ENCODE measurements around the gene VSIG10. TPM values are rescaled to one million over a fixed set of nuclear protein-coding genes. Genes with fewer than 3 reads are reported as not detected.

The VSIG10 gene
- total RNA-seq, 3 donors from 2014 or later = 3.6 to 4.3 (median 3.6) TPM

GRCh38 chr12:118126119-118126757 is 22.4 kb upstream of the VSIG10 start:
- no peaks in the 10 kb centered on the region for H3K36me3 Mint-ChIP-seq (ENCODE audit: insufficient read depth)
- no peaks in the 10 kb centered on the region for H3K27me3 Mint-ChIP-seq (ENCODE audit: low read depth)
- ATAC-seq (no peak), DNase-seq (no peak)
- H3K4me1 Mint-ChIP-seq (ENCODE audit: low read depth) = peaks cover 2% of the 10 kb centered on the region
- no peaks in the 10 kb centered on the region for H3K9me3 Mint-ChIP-seq
- no peak overlapping the region for H3K4me3 Mint-ChIP-seq

- Mint-ChIP-seq H3K4me3 (no peak overlapping the region), H3K9me3 (no peaks in the 10 kb centered on the region), H3K4me1 (ENCODE audit: low read depth) (peaks cover 4% of the 10 kb centered on the region), H3K36me3 (ENCODE audit: insufficient read depth) (no peaks in the 10 kb centered on the region), H3K27me3 (ENCODE audit: low read depth) (no peaks in the 10 kb centered on the region)
- no peak for DNase-seq
- no peak for ATAC-seq
Measured at GRCh38 chr12:118125743-118126118, 21.9 kb upstream of the VSIG10 start.

GRCh38 chr12:118124333-118124874 is 20.6 kb upstream of the VSIG10 start:
- Mint-ChIP-seq H3K9me3 (no peaks in the 10 kb centered on the region), H3K27me3 (ENCODE audit: low read depth) (no peaks in the 10 kb centered on the region), H3K36me3 (ENCODE audit: insufficient read depth) (no peaks in the 10 kb centered on the region), H3K4me1 (ENCODE audit: low read depth) (peaks cover 9% of the 10 kb centered on the region), H3K4me3 (no peak overlapping the region)
- ATAC-seq (no peak), DNase-seq (no peak)

- DNase-seq = no peak
- ATAC-seq = no peak
- Mint-ChIP-seq H3K4me3 (no peak overlapping the region), H3K9me3 (no peaks in the 10 kb centered on the region), H3K4me1 (ENCODE audit: low read depth) (peaks cover 9% of the 10 kb centered on the region), H3K27me3 (ENCODE audit: low read depth) (no peaks in the 10 kb centered on the region), H3K36me3 (ENCODE audit: insufficient read depth) (no peaks in the 10 kb centered on the region)
Measured at GRCh38 chr12:118122264-118122663, 18.5 kb upstream of the VSIG10 start.

DNA sequence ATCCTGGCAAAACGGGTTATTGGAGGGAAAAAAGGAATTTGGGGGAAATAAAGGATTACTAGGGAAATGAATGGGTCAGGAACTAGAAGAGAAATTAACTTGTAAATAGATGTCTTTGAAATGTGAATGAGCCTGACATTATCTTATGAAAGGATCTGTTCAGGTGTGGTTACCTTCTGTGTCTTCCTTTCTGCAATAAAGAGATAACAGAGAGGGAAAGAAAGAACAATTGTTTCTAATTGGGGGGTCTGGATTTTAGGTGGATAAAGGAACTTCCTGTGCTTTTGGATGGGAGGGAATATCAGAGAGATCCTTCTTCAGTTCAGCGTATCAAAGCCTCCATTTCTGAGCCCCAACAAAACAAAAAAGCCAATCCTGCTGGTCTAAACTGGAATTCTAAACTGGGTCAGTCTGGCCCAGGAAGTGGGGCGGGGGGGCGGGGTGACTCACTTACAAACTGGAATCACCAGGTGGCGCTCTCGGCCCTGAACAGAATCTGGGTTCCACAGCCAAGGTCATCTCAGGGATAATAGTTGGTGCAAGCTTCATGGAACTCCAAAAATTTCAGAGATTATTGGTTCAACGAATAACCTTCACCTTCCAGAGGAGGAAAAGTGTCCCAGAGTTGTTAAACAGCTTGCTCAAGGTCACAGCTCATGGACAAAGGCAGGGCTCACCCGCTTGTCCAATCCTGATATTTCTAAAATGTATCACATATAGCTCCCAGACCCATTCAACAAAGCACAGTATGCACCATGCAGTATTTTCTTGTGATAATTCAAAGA is 17.0 kb upstream of the VSIG10 start:
- no peak overlapping the region for H3K4me3 Mint-ChIP-seq
- no peaks in the 10 kb centered on the region for H3K36me3 Mint-ChIP-seq (ENCODE audit: insufficient read depth)
- peaks cover 9% of the 10 kb centered on the region for H3K4me1 Mint-ChIP-seq (ENCODE audit: low read depth)
- DNase-seq (peak; percentile 50), ATAC-seq (peak; percentile 71 to 74)
- H3K9me3 Mint-ChIP-seq = no peaks in the 10 kb centered on the region
- H3K27me3 Mint-ChIP-seq (ENCODE audit: low read depth) = no peaks in the 10 kb centered on the region

GRCh38 chr12:118119449-118119879 is 15.7 kb upstream of the VSIG10 start:
- Mint-ChIP-seq H3K9me3 (no peaks in the 10 kb centered on the region), H3K4me1 (ENCODE audit: low read depth) (peaks cover 9% of the 10 kb centered on the region)
- no peak for ATAC-seq

GRCh38 chr12:118109088-118109487 is 5.3 kb upstream of the VSIG10 start:
- no peaks in the 10 kb centered on the region for H3K9me3 Mint-ChIP-seq
- peaks cover 4% of the 10 kb centered on the region for H3K4me1 Mint-ChIP-seq (ENCODE audit: low read depth)
- H3K4me3 Mint-ChIP-seq = no peak overlapping the region
- DNase-seq = no peak
- peaks cover 11% of the 10 kb centered on the region for H3K27me3 Mint-ChIP-seq (ENCODE audit: low read depth)
- H3K36me3 Mint-ChIP-seq (ENCODE audit: insufficient read depth) = no peaks in the 10 kb centered on the region
- no peak for ATAC-seq

More at GRCh38 chr12:118119449-118119879, 15.7 kb upstream of the VSIG10 start:
- no peaks in the 10 kb centered on the region for H3K27me3 Mint-ChIP-seq (ENCODE audit: low read depth)
- no peaks in the 10 kb centered on the region for H3K36me3 Mint-ChIP-seq (ENCODE audit: insufficient read depth)
- DNase-seq = no peak
- H3K4me3 Mint-ChIP-seq = no peak overlapping the region

- Mint-ChIP-seq H3K4me1 (ENCODE audit: low read depth) (peaks cover 8% of the 10 kb centered on the region), H3K4me3 (no peak overlapping the region)
Measured at GRCh38 chr12:118107694-118108093, 3.9 kb upstream of the VSIG10 start.

DNA sequence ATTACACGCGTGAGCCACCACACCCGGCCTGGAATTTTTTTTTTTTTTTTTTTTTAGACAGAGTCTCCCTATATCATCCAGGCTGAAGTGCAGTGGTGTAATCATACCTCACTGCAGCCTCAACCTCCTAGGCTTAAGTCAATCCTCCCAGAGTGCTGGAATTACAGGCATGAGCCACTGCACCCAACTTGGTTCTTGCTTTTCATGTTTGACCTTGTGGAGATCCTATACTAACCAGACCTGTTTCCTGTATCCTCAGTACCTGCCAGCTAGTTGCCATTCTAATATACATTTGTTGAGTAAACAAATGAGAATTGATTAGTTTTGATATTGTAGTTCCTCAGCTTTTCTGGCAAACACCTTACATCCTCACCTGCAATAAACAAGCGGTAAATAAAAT is 3.2 kb upstream of the VSIG10 start:
- DNase-seq = no peak
- no peak for ATAC-seq
- peaks cover 8% of the 10 kb centered on the region for H3K4me1 Mint-ChIP-seq (ENCODE audit: low read depth)
- no peaks in the 10 kb centered on the region for H3K9me3 Mint-ChIP-seq
- H3K4me3 Mint-ChIP-seq = no peak overlapping the region
- H3K36me3 Mint-ChIP-seq (ENCODE audit: insufficient read depth) = no peaks in the 10 kb centered on the region
- H3K27me3 Mint-ChIP-seq (ENCODE audit: low read depth) = peaks cover 17% of the 10 kb centered on the region

More at GRCh38 chr12:118107694-118108093, 3.9 kb upstream of the VSIG10 start:
- Mint-ChIP-seq H3K36me3 (ENCODE audit: insufficient read depth) (no peaks in the 10 kb centered on the region), H3K27me3 (ENCODE audit: low read depth) (peaks cover 14% of the 10 kb centered on the region), H3K9me3 (no peaks in the 10 kb centered on the region)
- ATAC-seq (no peak), DNase-seq (no peak)

DNA sequence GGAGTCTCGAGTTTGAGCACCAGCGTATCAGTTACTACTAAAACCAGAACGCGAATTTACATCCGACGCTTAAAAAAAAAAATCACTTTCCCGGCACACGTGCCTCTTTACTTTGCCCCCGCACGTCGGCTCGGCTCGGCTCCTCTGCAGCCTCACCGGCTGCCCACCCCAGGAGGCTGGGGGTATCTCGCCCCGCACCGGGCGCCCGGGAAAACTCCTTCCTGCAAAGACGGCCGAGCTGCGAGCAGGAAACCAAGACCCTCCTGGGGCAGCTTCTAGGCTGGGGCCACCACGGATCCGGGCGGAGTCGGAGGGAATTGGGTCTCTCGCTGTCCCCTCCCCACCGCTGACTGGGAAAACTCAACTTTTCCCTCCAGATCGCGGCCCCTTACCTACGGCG is 610 bp downstream of the VSIG10 start:
- Mint-ChIP-seq H3K9me3 (no peaks in the 10 kb centered on the region), H3K4me1 (ENCODE audit: low read depth) (peaks cover 8% of the 10 kb centered on the region), H3K4me3 (peak overlapping the region; percentile 85), H3K36me3 (ENCODE audit: insufficient read depth) (no peaks in the 10 kb centered on the region), H3K27me3 (ENCODE audit: low read depth) (peaks cover 26% of the 10 kb centered on the region)
- peak; percentile 27 to 35 for ATAC-seq
- no peak for DNase-seq

- Mint-ChIP-seq H3K4me1 (ENCODE audit: low read depth) (peaks cover 8% of the 10 kb centered on the region), H3K4me3 (peak overlapping the region; percentile 85), H3K27me3 (ENCODE audit: low read depth) (peaks cover 26% of the 10 kb centered on the region), H3K36me3 (ENCODE audit: insufficient read depth) (no peaks in the 10 kb centered on the region), H3K9me3 (no peaks in the 10 kb centered on the region)
- DNase-seq (no peak), ATAC-seq (no peak)
Measured at GRCh38 chr12:118102609-118103008, 1.2 kb downstream of the VSIG10 start.

- Mint-ChIP-seq H3K9me3 (no peaks in the 10 kb centered on the region), H3K4me1 (ENCODE audit: low read depth) (peaks cover 8% of the 10 kb centered on the region), H3K27me3 (ENCODE audit: low read depth) (peaks cover 24% of the 10 kb centered on the region), H3K36me3 (ENCODE audit: insufficient read depth) (no peaks in the 10 kb centered on the region), H3K4me3 (peak overlapping the region; percentile 35)
- DNase-seq (no peak), ATAC-seq (no peak)
Measured at GRCh38 chr12:118102070-118102469, 1.7 kb downstream of the VSIG10 start.

DNA sequence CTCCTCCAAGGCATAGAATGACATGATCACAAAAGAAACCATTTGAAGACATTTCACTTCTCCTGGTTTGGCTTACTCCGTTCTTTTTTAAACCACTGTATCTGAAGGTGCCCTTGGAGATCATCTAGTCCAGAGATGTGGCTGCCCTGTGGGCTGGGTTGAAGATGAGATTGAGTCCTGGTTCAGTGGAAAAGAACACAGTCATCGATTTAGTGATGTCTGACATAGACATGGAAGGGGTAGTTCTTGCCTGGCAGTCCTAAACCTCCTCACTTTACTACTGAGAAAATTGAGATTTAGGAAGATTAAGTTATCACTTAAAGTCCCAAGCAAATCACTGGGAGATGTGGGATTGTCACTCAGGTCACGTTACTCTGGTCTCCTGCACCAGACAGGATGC is 2.8 kb downstream of the VSIG10 start:
- Mint-ChIP-seq H3K9me3 (no peaks in the 10 kb centered on the region), H3K36me3 (ENCODE audit: insufficient read depth) (no peaks in the 10 kb centered on the region), H3K27me3 (ENCODE audit: low read depth) (peaks cover 22% of the 10 kb centered on the region), H3K4me1 (ENCODE audit: low read depth) (peaks cover 8% of the 10 kb centered on the region), H3K4me3 (no peak overlapping the region)
- ATAC-seq (no peak), DNase-seq (no peak)

GRCh38 chr12:118098911-118099671 is 4.7 kb downstream of the VSIG10 start:
- Mint-ChIP-seq H3K27me3 (ENCODE audit: low read depth) (peaks cover 15% of the 10 kb centered on the region), H3K4me3 (no peak overlapping the region), H3K9me3 (no peaks in the 10 kb centered on the region), H3K4me1 (ENCODE audit: low read depth) (peaks cover 4% of the 10 kb centered on the region), H3K36me3 (ENCODE audit: insufficient read depth) (no peaks in the 10 kb centered on the region)
- no peak for ATAC-seq
- DNase-seq = no peak
